Measurements from ENCODE around the gene QPCTL. TPM values are rescaled to one million over a fixed set of nuclear protein-coding genes. Genes with fewer than 3 reads are reported as not detected.
A peak's percentile ranks its signal among the peaks of the same experiment; 100 is the strongest.

The QPCTL gene
- total and polyA plus RNA-seq, 10 of the 15 experiments (the other 5 are each of a cell fraction or from before 2014, with no cell fraction given) = 1.1 to 22.6 (median 11.2) TPM

- TF ChIP-seq STAT1 (conservative IDR thresholded peaks at IDR 0.05) = no peak
- TF ChIP-seq ZNF207 (IDR thresholded peaks at IDR 0.05; ENCODE audit: borderline replicate concordance) = no peak
These were observed 17.5 kb upstream of the QPCTL start (continued) for GRCh38 chr19:45674946-45675345.

- SMC1A ChIA-PET (ENCODE audit: uncharacterized antibody, unreplicated experiment) = interaction anchor here (1.0 to 2.8 kb wide), 3 partner anchors 10 to 31 kb away, joined by 3 to 9 read pairs (median 5); partner anchors contain the start of gene QPCTL
- Histone ChIP-seq H3K9me3 (replicated peaks; ENCODE audit: control insufficient read depth, insufficient read depth, low read length) (no peaks in the 10 kb centered on the region), H3K4me2 (ENCODE audit: control insufficient read depth, insufficient read depth) (peak overlapping the region; percentile 96), H3K27me3 (replicated peaks in 1 of 2; ENCODE audit: control insufficient read depth in 2 of 2, insufficient read depth in 2 of 2, low read length in 1 of 2) (no peaks in the 10 kb centered on the region), H3K79me2 (ENCODE audit: control insufficient read depth, insufficient read depth, low read length) (no peaks in the 10 kb centered on the region), H3K4me1 (ENCODE audit: control insufficient read depth, insufficient read depth, low read length) (peaks cover 16% of the 10 kb centered on the region), H4K20me1 (ENCODE audit: control insufficient read depth, insufficient read depth) (no peaks in the 10 kb centered on the region; the same call in 1 of the 2 replicates), H2AFZ (ENCODE audit: control insufficient read depth, low read depth, low read length) (peak overlapping the region; percentile 64), H3K27ac (ENCODE audit: control insufficient read depth, insufficient read depth) (peak overlapping the region; percentile 1), H3K4me3 (peak overlapping the region; percentile 63), H3K9ac (ENCODE audit: control insufficient read depth, insufficient read depth, low read length) (peak overlapping the region; percentile 55; the same call in 1 of the 2 replicates), H3K36me3 (ENCODE audit: control insufficient read depth in 2 of 2, insufficient read depth in 2 of 2, low read length in 1 of 2) (peaks cover 3 to 6% of the 10 kb centered on the region in 2 experiments; a peak in 3 of 4 replicates)
- FAIRE-seq (no peak), DNase-seq (ENCODE audit: low read depth, low spot score) (no peak), ATAC-seq (peak; percentile 51)
- no TSS peak for BruUV-seq (replicated peaks)
- intact Hi-C loops (cut with micrococcal nuclease; ENCODE audit: unreplicated experiment) = no loop called here
- RAD21 ChIA-PET (ENCODE audit: unreplicated experiment) = interaction anchor here (0.8 to 2.1 kb wide), 4 partner anchors 8 to 109 kb away, joined by 3 to 9 read pairs (median 4); partner anchors contain the start of genes GIPR, QPCTL and SNRPD2
- CTCF ChIA-PET = interaction anchor here (0.5 to 3.3 kb wide), 6 partner anchors 13 to 895 kb away, joined by 3 to 27 read pairs (median 3); partner anchors contain the start of genes QPCTL and SNRPD2
- in situ Hi-C loops (cut with MboI) = no loop called here
- POLR2A ChIA-PET = interaction anchor here (0.6 to 6.2 kb wide), 7 partner anchors 8 to 1065 kb away, joined by 3 to 54 read pairs (median 5); partner anchors contain the start of genes QPCTL, SIX5 and SNRPD2
- WGBS (ENCODE audit: insufficient coverage, insufficient replicate concordance, low lambda C conversion rate, missing lambda C conversion rate) = 20% methylated on average over 25 of the region's 28 CpGs
- TF ChIP-seq CUX1 (IDR thresholded peaks at IDR 0.05; ENCODE audit: insufficient replicate concordance, low read depth, low read length) = no peak
- no peak for TF ChIP-seq CBFB (IDR thresholded peaks at IDR 0.05; ENCODE audit: low read depth)
- TF ChIP-seq NR2C1 (IDR thresholded peaks at IDR 0.05) = no peak
- TF ChIP-seq YY1 (IDR thresholded peaks at IDR 0.05; ENCODE audit: low read depth, low read length) = no peak
- no peak for TF ChIP-seq MTA2 (IDR thresholded peaks at IDR 0.05; ENCODE audit: low read depth)
- TF ChIP-seq POLR2A (IDR thresholded peaks at IDR 0.05; ENCODE audit: low read depth, low read length) = peak; percentile 65
- no peak for TF ChIP-seq USF1 (IDR thresholded peaks at IDR 0.05; ENCODE audit: borderline replicate concordance, extremely low read length, insufficient read depth, low read depth, low read length)
- 0 out of 2 replicates have a peak, but pooled peaks have one; percentile 5 for TF ChIP-seq CREM (IDR thresholded peaks at IDR 0.05; ENCODE audit: low read depth)
- TF ChIP-seq SREBF1 (IDR thresholded peaks at IDR 0.05; ENCODE audit: low read length) = no peak
- no peak for TF ChIP-seq ZNF622 (IDR thresholded peaks at IDR 0.05)
- 0 out of 2 replicates have a peak, but pooled peaks have one; percentile 16 for TF ChIP-seq IKZF1 (conservative IDR thresholded peaks at IDR 0.05)
- TF ChIP-seq MYC (IDR thresholded peaks at IDR 0.05; ENCODE audit: insufficient read depth, insufficient read length, insufficient replicate concordance, low read length, severe bottlenecking) = peak; percentile 42
- TF ChIP-seq MEF2A (IDR thresholded peaks at IDR 0.05; ENCODE audit: insufficient read depth, low read depth, low read length) = no peak
These were observed 15.6 kb upstream of the QPCTL start for GRCh38 chr19:45676851-45677263.
